ENCODE results near the gene SLC2A1. TPM values are rescaled to one million over a fixed set of nuclear protein-coding genes. Genes with fewer than 3 reads are reported as not detected.

SLC2A1 gene
- total RNA-seq, 1 experiment from 2014 or later = 327 TPM

DNA sequence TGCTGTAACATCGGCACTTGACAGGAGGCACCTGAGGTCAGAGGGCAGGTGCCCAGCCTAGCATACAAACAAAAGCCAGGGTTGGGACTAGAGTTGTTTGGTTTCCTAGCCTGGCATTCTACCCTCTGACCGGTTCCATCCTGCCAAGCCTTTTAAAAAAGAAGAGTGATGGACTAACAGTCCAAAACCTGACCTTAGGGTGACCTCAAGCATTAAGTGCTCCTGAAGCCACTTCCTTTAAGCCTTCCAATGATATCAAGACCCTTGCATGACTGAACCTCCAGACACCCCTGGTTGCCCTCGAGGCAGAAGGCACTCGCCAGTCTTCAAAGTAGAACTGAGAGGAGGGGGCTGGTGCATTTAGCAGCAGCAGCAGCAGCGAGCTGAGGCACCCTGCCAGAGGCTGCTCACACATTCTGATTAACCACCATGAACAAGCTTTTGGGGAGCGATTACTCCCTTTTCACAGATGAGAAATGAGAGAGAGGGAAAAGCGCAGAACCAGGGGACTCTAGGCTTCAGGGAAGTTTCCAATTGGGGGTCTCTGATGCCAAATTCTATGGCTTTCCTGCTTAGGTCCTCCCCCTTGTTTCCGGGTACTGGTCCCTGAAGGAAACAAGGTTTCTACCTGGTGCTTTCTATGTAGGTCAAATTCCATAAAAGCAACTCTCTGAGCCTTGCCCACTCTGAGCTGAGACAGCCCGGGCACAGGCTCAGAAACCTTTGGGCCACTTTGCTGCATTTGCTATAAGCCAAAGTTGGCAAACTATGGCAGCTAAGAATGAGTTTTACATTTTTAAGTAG lies 9.2 kb downstream of the SLC2A1 start:
- intact Hi-C loops (cut with micrococcal nuclease; ENCODE audit: unreplicated experiment) = loop anchor here (1.0 to 10.0 kb wide), 2 partner anchors 9 to 585 kb away; partner anchors contain the start of genes PTPRF and SLC2A1
- DNase-seq = peak; percentile 56 to 69
- ChIA-PET CTCF (interaction anchor here (0.6 kb wide), 1 partner anchor 12 kb away, joined by 4 read pairs; no protein-coding TSS in a partner anchor), POLR2A (ENCODE audit: unreplicated experiment) (interaction anchor here (0.5 to 1.2 kb wide), 5 partner anchors 13 to 1947 kb away, joined by 3 to 14 read pairs (median 6); no protein-coding TSS in a partner anchor)
- Histone ChIP-seq H4K20me1 (ENCODE audit: insufficient read depth) (peaks cover 5% of the 10 kb centered on the region; the same call in 1 of the 2 replicates), H3K9me3 (ENCODE audit: insufficient read depth, low read depth) (no peaks in the 10 kb centered on the region), H3F3A (ENCODE audit: insufficient read depth, low read depth) (peaks cover 59% of the 10 kb centered on the region), H2AFZ (no peak overlapping the region), H3K4me1 (replicated peaks; ENCODE audit: insufficient read depth) (peaks cover 95% of the 10 kb centered on the region), H3K79me2 (ENCODE audit: low read depth) (peaks cover 100% of the 10 kb centered on the region), H3K27ac (peak overlapping the region; percentile 64), H3K9me2 (ENCODE audit: insufficient read depth) (no peaks in the 10 kb centered on the region), H3K4me2 (peak overlapping the region; percentile 65), H3K27me3 (ENCODE audit: insufficient read depth, low read depth) (no peaks in the 10 kb centered on the region), H3K4me3 (peak overlapping the region; percentile 24; the same call in 1 of the 2 replicates), H3K36me3 (ENCODE audit: low read depth) (peaks cover 9% of the 10 kb centered on the region; the same call in 1 of the 2 replicates)
- TSS peak; percentile 54 for BruUV-seq (replicated peaks)
- TF ChIP-seq EZH2 (IDR thresholded peaks at IDR 0.05; ENCODE audit: low read depth) = no peak
- TF ChIP-seq, protein P1, sequence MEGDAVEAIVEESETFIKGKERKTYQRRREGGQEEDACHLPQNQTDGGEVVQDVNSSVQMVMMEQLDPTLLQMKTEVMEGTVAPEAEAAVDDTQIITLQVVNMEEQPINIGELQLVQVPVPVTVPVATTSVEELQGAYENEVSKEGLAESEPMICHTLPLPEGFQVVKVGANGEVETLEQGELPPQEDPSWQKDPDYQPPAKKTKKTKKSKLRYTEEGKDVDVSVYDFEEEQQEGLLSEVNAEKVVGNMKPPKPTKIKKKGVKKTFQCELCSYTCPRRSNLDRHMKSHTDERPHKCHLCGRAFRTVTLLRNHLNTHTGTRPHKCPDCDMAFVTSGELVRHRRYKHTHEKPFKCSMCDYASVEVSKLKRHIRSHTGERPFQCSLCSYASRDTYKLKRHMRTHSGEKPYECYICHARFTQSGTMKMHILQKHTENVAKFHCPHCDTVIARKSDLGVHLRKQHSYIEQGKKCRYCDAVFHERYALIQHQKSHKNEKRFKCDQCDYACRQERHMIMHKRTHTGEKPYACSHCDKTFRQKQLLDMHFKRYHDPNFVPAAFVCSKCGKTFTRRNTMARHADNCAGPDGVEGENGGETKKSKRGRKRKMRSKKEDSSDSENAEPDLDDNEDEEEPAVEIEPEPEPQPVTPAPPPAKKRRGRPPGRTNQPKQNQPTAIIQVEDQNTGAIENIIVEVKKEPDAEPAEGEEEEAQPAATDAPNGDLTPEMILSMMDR (conservative IDR thresholded peaks at IDR 0.05) = no peak

DNA sequence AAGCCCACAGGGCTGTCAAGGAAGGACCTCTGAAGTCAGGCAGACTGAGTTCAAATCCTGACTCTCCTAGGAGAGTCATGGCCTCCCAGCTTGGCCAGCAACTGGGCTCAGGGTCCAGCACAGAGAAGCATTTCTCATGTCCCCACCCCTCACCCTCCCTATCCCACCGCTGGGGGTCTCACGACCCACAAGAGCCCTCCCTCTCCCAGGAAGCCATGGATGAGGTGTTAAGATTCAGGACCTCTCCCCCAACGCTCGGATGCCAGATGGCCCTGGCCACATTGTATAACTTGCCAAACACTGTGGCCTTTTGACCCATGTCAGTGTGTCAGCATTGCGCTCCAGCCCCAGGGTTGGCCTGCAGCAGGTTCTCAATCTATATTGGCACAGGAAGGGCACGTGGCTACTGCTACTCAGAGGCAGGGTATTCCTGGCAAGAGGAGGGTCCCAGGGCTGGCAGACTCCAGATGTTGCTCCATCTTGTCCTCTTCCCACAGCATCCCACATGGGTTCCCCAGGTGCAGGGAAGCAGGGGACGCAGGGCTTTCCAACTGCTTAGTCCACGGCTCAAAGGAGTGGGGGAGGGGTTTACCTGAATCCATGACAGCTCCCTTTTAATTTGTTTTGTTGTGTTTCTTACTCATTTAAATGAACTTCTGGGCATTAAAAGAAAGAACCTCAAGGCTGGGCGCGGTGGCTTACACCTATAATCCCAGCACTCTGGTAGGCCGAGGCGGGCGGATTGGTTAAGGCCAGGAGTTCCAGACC lies 10.5 kb downstream of the SLC2A1 start:
- H3K4me1 ChIP-seq (replicated peaks; ENCODE audit: insufficient read depth) = peaks cover 99% of the 10 kb centered on the region
- BruUV-seq (replicated peaks) = no TSS peak
- intact Hi-C loops (cut with micrococcal nuclease; ENCODE audit: unreplicated experiment) = loop anchor here (10.0 kb wide), 1 partner anchor 587 kb away; the partner anchor contains the start of gene PTPRF
- H3F3A ChIP-seq (ENCODE audit: insufficient read depth, low read depth) = peaks cover 70% of the 10 kb centered on the region
- peak overlapping the region; percentile 99 for H3K27ac ChIP-seq
- H3K4me3 ChIP-seq = no peak overlapping the region
- H2AFZ ChIP-seq = no peak overlapping the region
- DNase-seq = peak in 1 of 2 experiments; percentile 25
- no peaks in the 10 kb centered on the region for H3K9me3 ChIP-seq (ENCODE audit: insufficient read depth, low read depth)
- H3K27me3 ChIP-seq (ENCODE audit: insufficient read depth, low read depth) = no peaks in the 10 kb centered on the region
- H4K20me1 ChIP-seq (ENCODE audit: insufficient read depth) = peaks cover 5% of the 10 kb centered on the region; the same call in 1 of the 2 replicates
- ChIA-PET POLR2A (ENCODE audit: unreplicated experiment) (no interaction called here), CTCF (interaction anchor here (0.6 kb wide), 2 partner anchors 25 to 158 kb away, joined by 4 to 6 read pairs; no protein-coding TSS in a partner anchor)
- peaks cover 9% of the 10 kb centered on the region; the same call in 1 of the 2 replicates for H3K36me3 ChIP-seq (ENCODE audit: low read depth)
- H3K79me2 ChIP-seq (ENCODE audit: low read depth) = peaks cover 95% of the 10 kb centered on the region
- peak overlapping the region; percentile 65; the same call in 1 of the 2 replicates for H3K4me2 ChIP-seq
- H3K9me2 ChIP-seq (ENCODE audit: insufficient read depth) = no peaks in the 10 kb centered on the region
- TF ChIP-seq EZH2 (IDR thresholded peaks at IDR 0.05; ENCODE audit: low read depth) = no peak
- TF ChIP-seq, protein P1 (conservative IDR thresholded peaks at IDR 0.05) = no peak

DNA sequence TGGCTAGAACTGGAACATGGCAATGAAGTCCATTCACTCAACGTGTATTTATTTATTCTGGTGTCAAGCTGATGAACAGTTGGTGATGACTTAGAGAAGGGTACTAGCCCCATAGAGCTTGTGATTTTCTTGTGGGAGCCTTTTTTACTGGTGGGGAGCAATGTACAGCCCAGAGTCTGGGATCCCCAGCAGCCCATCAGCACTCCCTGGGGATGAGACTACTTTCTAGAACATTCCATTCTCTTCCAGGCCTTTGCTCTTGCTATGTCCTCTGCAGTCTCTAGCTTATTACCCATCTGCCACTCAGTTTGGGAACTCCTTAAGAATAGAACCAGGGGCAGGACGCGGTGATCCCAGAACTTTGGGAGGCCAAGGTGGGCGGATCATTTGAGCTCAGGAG lies 11.6 kb downstream of the SLC2A1 start:
- intact Hi-C loops (cut with micrococcal nuclease; ENCODE audit: unreplicated experiment) = loop anchor here (10.0 kb wide), 1 partner anchor 588 kb away; the partner anchor contains the start of gene PTPRF
- peaks cover 99% of the 10 kb centered on the region for H3K4me1 ChIP-seq (replicated peaks; ENCODE audit: insufficient read depth)
- no peaks in the 10 kb centered on the region for H3K9me2 ChIP-seq (ENCODE audit: insufficient read depth)
- DNase-seq = no peak
- BruUV-seq (replicated peaks) = no TSS peak
- CTCF ChIA-PET = interaction anchor here (0.6 kb wide), 2 partner anchors 157 to 1317 kb away, joined by 4 to 6 read pairs; no protein-coding TSS in a partner anchor
- peaks cover 17% of the 10 kb centered on the region for H3K36me3 ChIP-seq (ENCODE audit: low read depth)
- peaks cover 94% of the 10 kb centered on the region for H3K79me2 ChIP-seq (ENCODE audit: low read depth)
- no peaks in the 10 kb centered on the region for H3K9me3 ChIP-seq (ENCODE audit: insufficient read depth, low read depth)
- peak overlapping the region; percentile 99 for H3K27ac ChIP-seq
- peak overlapping the region; percentile 78 for H3K4me2 ChIP-seq
- no peak for TF ChIP-seq EZH2 (IDR thresholded peaks at IDR 0.05; ENCODE audit: low read depth)
- TF ChIP-seq, protein P1 (conservative IDR thresholded peaks at IDR 0.05) = no peak
- no peaks in the 10 kb centered on the region for H3K27me3 ChIP-seq (ENCODE audit: insufficient read depth, low read depth)
- POLR2A ChIA-PET (ENCODE audit: unreplicated experiment) = interaction anchor here (1.0 kb wide), 1 partner anchor 16 kb away, joined by 6 read pairs; no protein-coding TSS in a partner anchor
- H3K4me3 ChIP-seq = no peak overlapping the region
- 0 out of 2 replicates have a peak, but pooled peaks cover 5% of the 10 kb centered on the region for H4K20me1 ChIP-seq (ENCODE audit: insufficient read depth)
- H2AFZ ChIP-seq = no peak overlapping the region
- peaks cover 80% of the 10 kb centered on the region for H3F3A ChIP-seq (ENCODE audit: insufficient read depth, low read depth)

Measured in PC-9 (cell line).